HT1080 (cell line): ENCODE measurements around the gene FARS2. TPM values are rescaled to one million over a fixed set of nuclear protein-coding genes. Genes with fewer than 3 reads are reported as not detected.
A peak's percentile ranks its signal among the peaks of the same experiment; 100 is the strongest.

Experiments used
- DNase-seq: peaks from one replicate; pipeline ENCODE4 v3.0.0-alpha.2; 2015; ENCODE audit warnings: low read depth
- total RNA-seq: library from RNA; depleted of rRNA; stranded (reverse); fragments of >200 nt; shearing (Covaris generic); gene quantifications from 2 replicates; pipeline ENCODE4 v1.2.3, GENCODE V29; 2014

Gene FARS2
- total RNA-seq, 1 experiment from 2014 or later, result 19.2 TPM

DNA sequence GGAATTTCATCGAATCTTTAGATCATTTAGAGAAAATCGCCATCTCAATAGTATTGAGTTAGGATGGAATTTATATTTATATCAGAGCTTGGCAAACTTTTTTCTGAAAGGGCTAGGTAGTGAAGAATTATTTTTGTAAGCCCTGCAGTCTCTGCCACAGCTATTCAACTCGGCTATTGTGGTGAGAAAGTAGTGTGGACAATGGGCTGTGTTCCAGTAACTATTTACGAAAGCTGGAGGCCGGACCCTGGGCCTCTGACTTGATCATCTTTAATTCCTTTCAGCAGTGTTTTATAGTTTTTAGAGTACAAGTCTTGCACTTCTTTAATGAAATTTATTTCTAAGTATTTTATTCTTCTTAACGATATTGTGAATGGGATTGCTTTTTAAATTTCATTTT is 201.5 kb downstream of the FARS2 start:
- no peak for DNase-seq

DNA sequence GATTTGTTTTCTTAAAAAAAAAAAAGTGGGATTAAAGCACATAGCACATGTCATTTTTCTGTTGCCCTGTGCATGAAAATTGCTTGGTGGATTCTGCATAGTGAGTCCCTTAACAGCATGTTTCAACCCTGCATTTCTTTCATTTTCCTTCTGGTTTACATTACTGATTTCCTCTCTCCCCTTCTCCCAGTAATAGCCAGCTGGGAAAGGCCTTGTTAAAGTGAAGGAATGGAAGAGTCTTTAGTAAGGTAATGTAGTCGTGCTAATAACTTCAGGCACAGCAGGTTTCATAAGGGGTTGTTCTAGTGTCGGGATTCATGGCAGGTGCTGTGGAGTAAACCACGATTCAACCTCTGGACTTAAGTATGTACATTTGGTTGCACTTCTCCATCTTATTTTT is 202.4 kb downstream of the FARS2 start:
- DNase-seq, result no peak

DNA sequence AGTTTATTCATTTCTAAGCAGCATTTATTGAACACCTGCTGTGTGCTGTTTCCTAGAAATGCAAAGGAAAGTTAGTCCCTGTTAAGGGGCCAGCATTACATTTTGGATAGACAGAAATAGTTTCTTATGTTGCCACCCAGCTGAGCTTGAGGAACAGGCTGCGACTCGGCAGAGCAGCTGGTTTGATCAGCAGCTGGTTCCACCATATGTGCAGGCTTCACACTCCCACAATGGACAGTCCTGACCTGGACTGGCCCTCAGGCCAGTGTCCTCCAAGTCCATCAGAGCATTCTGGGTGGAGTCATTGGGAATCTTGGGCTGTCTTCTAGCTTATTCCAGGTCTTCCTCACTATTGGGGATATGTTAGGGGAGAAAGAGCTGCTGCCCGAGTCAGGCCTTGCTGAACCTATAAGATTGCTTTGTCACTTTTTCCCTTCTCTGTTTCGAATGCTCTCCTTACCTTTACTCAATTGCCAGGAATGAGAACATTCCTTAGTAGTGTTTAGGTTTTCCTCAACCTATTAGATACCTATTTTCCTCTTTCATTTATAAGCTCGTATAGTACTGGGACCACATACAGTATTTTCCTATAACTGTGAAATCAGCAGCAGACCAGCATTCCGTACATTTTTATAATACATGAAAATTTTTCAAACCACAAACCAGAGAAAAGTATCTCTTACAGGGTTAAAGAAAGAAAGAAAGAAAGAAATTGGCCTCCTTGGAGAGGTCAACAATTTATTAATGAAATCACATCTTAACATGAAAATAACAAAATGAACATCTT is 203.0 kb downstream of the FARS2 start:
- DNase-seq, result no peak

DNA sequence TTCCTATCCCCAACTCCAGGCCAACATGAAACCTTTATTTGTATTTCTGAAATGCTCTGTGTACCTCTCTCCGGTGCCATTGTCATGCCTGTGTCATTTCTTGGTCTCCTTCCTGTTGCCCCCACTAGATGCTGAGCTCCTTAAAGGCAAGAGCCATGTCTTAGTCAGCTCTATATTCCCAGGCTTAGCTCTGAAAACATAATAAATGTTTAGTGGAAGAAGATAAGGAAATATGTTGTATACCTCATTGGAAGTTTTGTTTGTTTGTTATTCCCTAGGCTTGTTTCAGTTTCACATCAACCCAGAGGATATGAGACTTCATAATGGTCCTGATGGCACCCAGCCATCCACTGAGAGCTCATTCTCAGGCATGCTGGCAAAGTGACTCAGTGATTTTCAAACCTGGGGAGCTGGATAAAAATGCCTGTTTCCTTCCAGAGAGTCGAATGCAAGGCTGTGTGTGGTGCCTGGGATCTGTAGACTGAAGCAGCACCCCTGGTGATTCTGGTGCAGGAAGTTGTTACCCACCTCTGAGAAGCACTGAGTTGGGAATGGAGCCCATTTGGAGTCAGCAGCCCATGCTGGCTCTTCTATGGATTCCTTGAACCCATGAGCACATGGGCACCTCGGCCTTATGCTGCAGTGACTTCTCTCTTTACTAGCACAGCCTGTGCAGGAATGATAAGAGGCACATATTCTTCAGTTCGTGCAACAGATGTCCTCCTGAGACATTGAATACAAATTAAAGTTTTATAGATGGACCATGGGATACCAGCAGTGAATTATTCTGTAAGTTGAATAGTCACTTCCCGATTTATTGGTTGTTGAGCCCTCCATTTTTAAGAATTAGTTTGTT is 205.2 kb downstream of the FARS2 start:
- DNase-seq, result peak; percentile 69

DNA sequence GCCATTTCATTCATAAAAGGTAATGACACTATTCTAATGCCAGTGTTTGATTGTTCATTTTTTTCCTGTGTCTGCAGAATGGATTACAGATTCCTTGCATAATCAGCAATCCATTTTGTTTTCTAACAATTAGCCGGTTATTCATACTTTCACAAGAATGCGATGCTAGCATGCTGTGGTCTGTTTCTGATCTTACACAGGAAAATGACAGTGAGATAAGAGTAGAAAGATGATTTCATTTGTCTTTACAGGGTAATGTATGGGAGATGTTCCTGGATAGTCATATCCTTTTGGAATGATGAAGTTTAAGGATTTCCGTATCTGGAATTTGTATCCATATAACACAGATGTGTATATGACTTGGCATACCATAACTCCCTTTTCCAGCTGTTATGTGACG is 207.3 kb downstream of the FARS2 start:
- DNase-seq, result no peak

DNA sequence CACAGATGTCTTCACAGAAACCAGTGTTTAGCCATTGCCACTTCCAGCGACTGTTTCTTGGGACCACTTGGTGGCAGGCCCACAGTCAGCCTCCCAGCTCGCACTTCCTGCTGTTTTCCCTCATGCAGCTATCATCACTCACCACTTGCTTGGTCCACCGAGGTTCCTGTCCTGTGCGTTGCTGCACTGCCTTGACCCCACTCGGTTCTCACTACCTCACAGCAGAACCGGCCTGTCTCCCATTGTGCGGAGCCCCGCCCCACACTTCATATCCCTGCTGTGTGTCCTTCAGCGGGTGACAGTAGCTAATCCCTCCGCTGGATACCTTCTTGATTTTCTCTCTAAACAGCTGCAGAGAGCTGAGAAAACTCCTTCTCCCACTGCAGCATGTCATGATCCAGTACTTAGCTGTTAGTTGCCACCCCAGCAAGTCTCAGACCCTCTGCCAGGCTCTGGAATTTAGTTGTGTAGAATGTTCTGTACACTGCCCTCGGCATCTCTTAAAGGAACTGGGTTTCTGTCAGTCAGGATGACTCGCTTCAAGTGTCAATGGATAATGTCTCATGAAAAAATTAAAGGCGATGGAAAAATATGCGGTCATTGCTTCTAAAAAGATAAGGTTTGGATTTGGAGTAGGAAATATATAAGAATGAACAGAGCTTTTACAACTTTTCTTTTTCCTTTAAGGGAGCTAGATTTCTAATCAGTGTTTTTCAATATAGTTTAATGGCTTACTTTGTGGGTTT is 208.0 kb downstream of the FARS2 start:
- no peak for DNase-seq

DNA sequence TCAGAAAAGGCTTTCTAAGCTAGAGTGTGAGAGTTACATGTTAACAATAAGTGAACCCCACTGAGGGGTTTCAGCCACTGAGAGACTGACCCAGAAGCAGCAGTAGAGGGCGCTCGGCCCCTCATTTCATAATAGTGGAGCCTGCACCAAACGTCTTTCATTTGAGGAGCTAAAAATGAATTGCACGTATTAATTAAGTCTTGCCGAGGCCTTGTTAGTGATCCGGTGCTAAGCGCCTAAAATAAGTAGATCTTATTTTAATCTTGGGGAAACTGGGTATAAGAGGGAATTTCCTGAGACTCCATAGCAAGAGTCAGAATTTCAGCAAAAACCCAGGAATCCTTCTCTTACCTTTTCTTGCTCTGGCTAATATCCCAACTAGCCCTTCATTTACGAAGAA is 209.7 kb downstream of the FARS2 start:
- peak; percentile 53 for DNase-seq

DNA sequence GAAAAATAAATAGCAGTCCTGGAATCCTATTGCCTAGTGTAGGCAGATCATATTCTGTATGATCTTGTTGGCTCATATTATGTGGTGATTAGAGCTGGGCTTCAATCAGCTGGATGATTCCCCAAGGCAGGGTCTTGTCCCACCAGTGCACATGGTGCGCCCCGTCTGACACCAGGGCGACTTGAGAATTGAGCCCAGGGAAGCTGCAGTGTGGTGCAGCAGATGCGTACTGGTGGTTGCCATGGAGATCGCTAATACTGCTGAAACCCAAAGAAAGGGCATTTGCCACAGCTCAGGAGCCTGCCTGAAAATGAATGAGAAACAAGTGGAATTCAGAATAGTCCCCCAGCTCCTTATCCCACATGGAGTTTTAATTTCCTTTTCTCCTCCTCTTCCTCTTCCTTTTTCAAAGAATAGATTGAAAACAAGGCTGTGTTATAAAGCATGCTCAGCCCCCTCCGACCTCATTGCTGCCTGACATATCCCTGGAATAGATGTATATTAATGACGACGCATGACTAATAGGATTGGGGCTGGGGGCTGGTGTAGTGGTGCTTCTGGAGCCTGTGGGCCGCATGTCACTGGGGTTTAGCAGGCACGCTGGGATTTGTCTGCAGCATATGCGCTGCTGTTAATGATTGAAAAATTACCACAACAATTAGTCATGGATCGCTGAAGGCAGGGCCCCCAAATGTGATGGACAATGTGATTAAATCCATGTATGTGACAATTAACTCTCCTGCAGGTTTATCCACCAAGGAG is 210.5 kb downstream of the FARS2 start:
- no peak for DNase-seq

DNA sequence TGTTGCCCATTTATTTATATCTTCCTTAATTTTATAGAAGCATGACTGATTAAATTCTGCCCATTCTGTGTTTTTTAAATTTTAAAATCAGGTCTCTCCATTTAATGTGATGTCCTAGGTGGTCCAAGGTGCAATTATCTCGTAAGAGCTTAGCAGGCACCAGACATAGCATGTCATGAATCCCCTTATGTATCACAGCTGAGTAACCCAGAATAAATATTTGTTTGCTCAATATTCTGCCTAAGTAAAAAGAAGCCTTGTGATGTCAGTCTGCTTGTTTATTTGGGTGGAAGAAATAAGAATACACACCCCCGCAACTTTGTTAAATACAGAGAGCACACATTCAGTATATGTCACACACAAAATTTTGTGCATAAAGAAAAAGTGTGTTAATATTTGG is 211.3 kb downstream of the FARS2 start:
- no peak for DNase-seq

DNA sequence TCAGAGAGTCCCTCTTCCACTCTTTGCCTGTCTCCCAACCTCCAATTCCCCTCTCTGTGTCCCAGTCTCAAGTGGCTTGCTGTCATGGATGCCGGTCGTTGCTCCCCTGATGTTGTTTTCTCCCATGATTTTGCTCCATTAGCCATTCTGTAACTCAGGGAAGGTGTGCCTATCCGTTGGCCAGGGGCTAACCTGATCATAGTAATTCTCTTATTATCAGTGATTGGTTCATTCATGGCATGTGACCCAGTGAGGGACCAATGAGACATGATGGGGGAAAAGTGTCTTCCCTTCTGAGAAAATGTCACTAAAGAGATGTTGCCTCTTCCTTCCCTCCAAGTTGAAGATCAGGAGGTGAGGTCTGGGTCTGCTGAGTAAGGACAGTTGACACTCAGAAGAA is 214.5 kb downstream of the FARS2 start:
- DNase-seq, result no peak

DNA sequence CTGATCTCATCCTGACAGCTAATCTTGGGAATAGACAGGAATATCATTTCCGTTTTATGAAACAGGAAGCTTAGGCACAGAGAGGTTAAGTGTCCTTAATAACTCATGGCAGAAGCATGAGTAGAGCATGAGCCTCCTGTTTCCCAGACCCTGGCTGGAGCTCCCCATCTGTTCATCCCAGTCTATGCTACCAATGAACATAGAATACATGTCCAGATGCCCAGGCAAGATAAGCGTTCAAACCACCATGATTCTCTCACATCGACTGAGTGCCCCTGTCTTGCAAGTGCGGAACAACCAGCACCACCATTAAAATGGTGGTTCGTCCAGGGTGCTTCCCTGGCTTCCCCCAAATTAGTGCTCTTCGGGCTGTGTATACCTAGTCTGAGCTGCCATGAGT is 217.1 kb downstream of the FARS2 start:
- no peak for DNase-seq

DNA sequence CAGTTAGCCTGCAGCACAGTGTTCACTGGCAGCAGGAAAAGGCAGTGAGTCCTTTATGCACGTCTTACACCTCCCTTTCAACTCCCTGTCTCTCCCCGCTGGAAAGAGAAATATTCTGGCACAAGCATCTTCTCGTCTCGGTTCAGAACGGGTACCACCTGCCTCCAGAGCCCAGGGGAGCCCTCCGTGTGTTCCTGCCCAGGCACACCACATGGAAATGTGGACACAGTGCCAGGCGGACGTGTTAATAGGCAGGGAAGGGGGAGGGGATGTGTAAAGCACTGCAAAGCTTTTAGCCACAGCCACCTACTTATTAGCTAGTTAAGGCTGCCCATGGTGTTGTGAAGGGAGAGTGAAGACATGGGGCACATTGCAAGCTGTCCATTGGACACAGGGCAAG is 219.7 kb downstream of the FARS2 start:
- DNase-seq, result no peak

DNA sequence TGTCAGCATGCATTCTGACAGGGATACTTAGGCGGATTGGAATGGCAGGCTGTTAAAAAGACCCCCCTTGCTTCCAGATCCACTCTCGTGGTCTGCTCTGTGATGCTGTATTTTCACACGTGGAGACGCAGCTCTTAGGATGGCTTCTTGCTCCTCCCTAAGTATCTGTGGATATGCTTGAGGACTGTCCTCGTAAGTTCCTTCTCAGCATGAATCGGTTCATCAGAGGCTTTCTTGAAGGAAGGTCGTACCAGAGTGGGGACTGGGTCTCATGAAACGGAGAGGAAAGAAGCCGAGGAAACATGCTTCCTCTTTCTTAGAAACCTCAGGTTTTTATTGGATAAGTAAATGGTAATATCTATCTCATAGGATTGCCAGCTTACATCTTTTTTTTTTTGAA is 220.4 kb downstream of the FARS2 start:
- no peak for DNase-seq

DNA sequence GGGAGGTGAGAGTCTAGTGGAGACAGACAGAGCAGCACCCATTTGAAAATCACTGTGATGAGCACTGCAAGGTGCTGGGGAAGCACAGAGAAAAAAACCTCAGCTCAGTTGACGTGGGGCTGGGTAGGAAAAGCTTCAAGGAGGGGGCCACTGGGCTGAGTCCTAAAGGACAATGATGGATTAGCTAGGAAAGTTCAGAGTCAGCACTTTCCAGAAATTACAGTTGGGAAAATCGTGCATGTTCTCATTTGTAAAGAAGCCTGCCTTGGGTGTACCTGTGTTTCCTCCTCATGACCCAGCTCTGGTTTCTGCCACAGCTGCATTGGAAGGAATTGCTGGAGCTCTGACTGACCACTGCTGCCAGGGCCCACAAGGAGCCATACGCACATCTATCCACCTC is 221.3 kb downstream of the FARS2 start:
- no peak for DNase-seq

DNA sequence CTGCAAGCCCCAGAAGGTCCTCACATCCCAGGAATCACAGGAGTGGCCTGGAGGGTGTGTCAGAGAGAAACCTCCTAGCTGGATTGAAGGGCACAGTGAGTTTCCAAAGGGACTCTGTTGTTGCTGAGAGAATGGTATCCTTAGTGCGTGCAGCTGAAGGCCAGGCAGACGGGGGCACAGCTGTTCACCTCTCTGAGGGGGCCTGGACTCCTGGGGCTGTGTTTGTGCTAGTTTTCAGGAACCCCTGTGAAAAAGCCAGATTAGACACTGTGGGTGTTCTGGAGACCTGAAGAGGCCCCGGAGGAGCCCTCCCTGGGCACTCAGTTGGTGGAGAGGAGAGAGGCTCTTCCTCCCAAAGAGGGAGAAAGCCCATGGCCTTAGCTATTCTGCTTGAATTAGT is 223.4 kb downstream of the FARS2 start:
- DNase-seq, result no peak

DNA sequence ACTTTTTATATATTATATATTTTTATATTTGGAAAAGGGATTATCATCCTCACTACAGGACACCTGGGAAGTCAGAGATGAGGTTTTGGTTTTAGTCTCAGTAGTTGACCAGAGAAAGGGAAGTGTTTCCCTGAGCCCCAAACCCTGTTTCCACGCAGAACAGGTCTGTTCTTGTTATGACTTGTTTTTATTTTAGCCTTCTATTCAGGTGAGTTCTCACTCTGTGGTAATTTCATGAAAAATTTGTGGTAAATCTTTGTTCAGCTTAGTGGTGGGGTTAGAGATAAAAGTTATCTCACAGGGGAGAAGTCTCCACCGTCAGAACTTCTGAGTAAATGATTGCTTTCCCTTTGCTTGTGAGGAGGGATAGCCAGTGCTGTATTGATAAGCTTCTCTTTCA is 224.9 kb downstream of the FARS2 start:
- DNase-seq, result no peak

DNA sequence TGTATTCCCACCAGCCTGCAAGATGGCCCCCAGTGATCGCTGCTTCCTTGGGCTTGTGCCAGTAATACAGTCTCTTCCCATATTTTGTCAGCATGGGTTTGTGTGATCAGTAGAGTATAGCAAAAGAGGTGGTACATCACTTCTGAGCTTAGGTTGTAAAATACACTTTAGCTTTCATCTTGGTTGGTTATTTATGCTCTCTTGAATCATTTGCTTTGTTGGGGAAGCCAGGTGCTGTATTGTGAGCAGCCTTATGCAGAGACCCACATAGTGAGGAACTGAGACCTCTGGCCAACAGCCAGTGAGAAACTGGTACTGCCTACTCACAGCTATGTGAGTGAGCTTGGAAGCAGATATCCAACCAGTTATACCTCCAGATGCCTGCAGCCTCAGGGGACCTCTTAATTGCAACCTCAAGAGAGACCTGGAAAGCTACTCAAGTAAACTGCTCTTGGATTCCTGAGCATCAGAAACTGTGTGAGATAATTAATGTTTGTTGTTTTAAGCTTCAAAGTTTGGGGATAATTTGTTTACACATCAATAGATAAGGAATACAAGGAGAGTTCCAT is 229.3 kb downstream of the FARS2 start:
- DNase-seq, result no peak

DNA sequence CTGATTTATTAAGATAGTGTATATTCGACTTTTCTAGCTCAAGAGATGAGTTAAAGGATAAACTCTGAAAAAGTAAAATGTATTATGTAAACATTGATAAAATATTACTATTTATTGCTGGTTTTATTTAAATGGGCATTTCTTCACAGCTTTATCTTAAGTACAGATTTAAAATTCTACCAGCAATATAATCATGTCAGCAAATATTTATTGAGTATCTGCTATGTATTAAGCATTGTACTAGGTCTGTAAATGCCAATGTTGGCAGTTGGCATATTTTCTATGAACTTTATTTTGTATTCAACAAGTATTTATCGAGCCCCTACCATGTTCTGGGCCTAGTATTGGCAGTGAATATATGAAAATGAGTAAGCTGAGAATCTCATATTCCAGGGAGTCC is 231.0 kb downstream of the FARS2 start:
- DNase-seq, result no peak

DNA sequence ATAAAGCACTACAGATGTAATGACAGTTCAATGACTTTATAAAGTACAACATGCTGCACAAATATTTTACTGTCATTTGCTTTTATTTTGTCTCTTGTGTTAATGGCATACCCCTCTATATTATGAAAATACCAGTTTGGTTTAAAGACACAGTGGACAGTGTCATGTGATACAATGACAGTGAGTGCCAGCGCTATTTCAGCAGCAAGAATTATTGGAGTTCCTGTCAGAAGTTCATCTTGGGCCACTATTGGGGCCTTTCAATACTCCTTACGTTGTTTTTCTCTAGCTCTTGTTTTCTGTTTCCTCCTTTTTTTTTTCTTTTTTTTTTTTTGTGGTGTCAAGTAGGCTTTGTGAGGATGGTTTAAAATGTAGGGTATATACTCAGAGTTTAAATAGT is 232.5 kb downstream of the FARS2 start:
- no peak for DNase-seq

DNA sequence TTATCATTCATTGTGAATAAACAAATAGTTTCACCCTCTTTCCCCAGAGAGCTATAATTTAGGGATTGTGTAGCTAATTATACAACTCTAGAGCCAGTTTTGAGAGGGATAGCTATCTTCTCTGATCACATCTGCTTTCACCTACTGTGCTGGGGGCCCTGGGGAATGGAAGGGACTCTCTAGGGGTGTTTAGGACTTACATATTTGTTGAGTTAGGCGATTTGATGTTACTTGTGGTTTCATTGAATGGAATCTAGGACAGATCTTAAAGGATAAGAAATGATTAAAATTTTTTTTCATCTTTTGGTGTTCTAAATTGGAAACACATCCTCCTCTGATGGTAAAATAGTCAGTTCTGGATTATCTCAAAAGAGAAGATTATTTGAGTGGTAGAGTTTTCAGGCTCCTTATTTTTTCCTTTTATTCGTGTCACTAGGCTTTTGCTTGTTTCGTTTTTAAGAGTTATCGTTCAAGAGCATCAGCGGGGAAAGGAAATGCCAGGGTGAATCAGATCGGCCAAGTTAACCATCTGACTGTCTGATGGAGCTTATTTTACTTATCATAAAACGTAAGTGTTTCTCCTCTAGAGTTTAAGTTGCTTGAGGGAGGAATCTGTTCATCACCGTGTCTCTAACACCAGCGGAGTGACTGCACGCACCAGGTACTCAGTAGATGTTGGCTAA is 236.7 kb downstream of the FARS2 start:
- DNase-seq, result peak; percentile 86

DNA sequence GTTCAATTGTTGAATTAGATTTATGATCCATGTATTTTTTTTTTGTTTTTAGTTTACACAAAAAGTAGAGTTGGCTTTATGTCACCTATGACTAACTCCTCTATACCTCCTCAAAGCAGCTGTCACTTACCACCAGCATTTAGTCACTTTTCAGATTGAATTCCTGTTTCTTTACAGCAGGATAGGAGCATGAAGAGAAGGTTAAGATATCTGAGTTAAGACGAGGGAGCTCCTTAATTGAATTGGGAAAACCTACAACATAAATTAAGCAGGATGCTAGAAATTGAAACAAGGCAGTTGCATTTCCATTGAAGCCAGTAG is 237.2 kb downstream of the FARS2 start:
- DNase-seq, result no peak
